Measurements from ENCODE around the gene MX1.

MX1 gene

GRCh38 chr21:41494242-41494641 lies 68.2 kb downstream of the MX1 start:
- DNase-seq = no peak

GRCh38 chr21:41497008-41497407 lies 71.0 kb downstream of the MX1 start:
- no peak for DNase-seq

- no peak for DNase-seq
These were observed 71.7 kb downstream of the MX1 start for GRCh38 chr21:41497788-41498187.

GRCh38 chr21:41499920-41500319 lies 73.9 kb downstream of the MX1 start:
- DNase-seq = no peak

GRCh38 chr21:41500363-41500762 lies 74.3 kb downstream of the MX1 start:
- DNase-seq = no peak

- DNase-seq = no peak
These were observed 74.9 kb downstream of the MX1 start for GRCh38 chr21:41500931-41501381.

- DNase-seq = no peak
These were observed 75.9 kb downstream of the MX1 start for GRCh38 chr21:41501919-41502318.

GRCh38 chr21:41503331-41503730 lies 77.3 kb downstream of the MX1 start:
- DNase-seq = no peak

- DNase-seq = no peak
These were observed 78.0 kb downstream of the MX1 start for GRCh38 chr21:41504030-41504429.

GRCh38 chr21:41506005-41506594 lies 80.1 kb downstream of the MX1 start:
- no peak for DNase-seq

GRCh38 chr21:41506611-41507520 lies 80.8 kb downstream of the MX1 start:
- no peak for DNase-seq

GRCh38 chr21:41507521-41508414 lies 81.7 kb downstream of the MX1 start, which contains the start of gene TMPRSS2:
TMPRSS2 (minus strand) TSS chr21:41508158; CDS start chr21:41498133, 10,025 bp downstream.
- DNase-seq = no peak

- DNase-seq = no peak
These were observed 82.5 kb downstream of the MX1 start for GRCh38 chr21:41508415-41509144.

All from NCI-H82 (cell line).